Measurements from ENCODE around the gene VSX1.

DNA sequence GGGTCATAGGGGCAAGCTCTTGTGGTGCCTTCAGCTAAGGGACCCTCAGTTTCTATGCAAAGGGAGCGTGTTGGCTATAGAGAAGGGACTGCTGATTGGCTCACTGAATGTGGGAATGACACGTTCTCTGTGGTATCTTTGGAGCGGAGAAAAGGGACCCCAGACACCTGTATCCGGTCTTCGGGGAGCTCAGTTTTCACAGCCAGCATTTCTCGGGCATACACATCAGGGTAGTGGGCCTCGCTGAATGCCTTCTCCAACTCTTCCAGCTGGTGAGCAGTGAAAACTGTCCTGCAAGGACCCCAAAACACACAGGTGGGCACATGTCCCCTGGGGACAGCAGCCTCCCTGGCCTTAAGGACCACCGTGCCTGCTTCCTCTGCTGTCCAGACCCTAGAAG, 3.3 kb downstream of the VSX1 start:
- TF ChIP-seq POLR2AphosphoS5 (IDR thresholded peaks at IDR 0.05; ENCODE audit: borderline replicate concordance, low read depth, low read length) (no peak), EZH2 (IDR thresholded peaks at IDR 0.05) (no peak)

Measured in SK-N-MC (cell line).